Testis (tissue), 3 donors: Measurements from ENCODE around the gene SEC14L5. TPM values are rescaled to one million over a fixed set of nuclear protein-coding genes. Genes with fewer than 3 reads are reported as not detected.

Source experiments
- DNase-seq: peaks from one replicate; pipeline ENCODE4 v3.0.0-alpha.2; 2019
- H3K27ac ChIP-seq, 2 donors: fragments of 200-600 bp; sonication (generic); one replicate each; pipeline ENCODE4 v1.5.1; 2019
- H3K27me3 ChIP-seq: fragments of 200-600 bp; sonication (generic); one replicate; pipeline ENCODE4 v1.5.1; 2019
- H3K36me3 ChIP-seq: fragments of 200-600 bp; sonication (generic); one replicate; pipeline ENCODE4 v1.5.1; 2017; ENCODE audit warnings: low read depth; ENCODE audit errors: missing control alignments
- H3K4me1 ChIP-seq: fragments of 200-600 bp; sonication (generic); one replicate; pipeline ENCODE4 v1.5.1; 2019
- H3K4me3 ChIP-seq, 2 donors: fragments of 200-600 bp; sonication (generic); one replicate each; pipeline ENCODE4 v1.5.1; 2017 to 2019
- H3K9me3 ChIP-seq: fragments of 200-600 bp; sonication (generic); one replicate; pipeline ENCODE4 v1.5.1; 2017
- POLR2A ChIP-seq: fragments of 450-650 bp; IDR thresholded peaks from one replicate; pipeline ENCODE4 v1.6.1; 2017; ENCODE audit warnings: antibody characterized with exemption, mild to moderate bottlenecking, moderate library complexity
- WGBS, 2 donors: methylation state at CpG; one replicate each; pipeline ENCODE4 v1.1.5; 2018; 5-methylcytosine and 5-hydroxymethylcytosine counted together
- intact Hi-C: fragments of 100-400 bp; cut with DNase I; formaldehyde crosslinking; loops from one replicate; pipeline ENCODE4 v1.15.1; 2023; ENCODE audit warnings: low total_unique reads
- polyA plus RNA-seq: library from polyadenylated mRNA; stranded (reverse); fragments of 350-450 nt; fragmentation: Illumina TruSeq; extraction: RNeasy Lipid Tissue Mini Kit (QIAGEN cat#74804); gene quantifications from one replicate; pipeline ENCODE4 v1.2.3, GENCODE V29; 2014; ENCODE audit warnings: low read depth, low replicate concordance; ENCODE audit not compliant: insufficient read depth
- total RNA-seq, 2 donors: library from RNA; depleted of rRNA; stranded (reverse); fragments of >200 nt; gene quantifications; one replicate each; pipeline ENCODE4 v1.2.3, GENCODE V29; 2016
- TF ChIP-seq, protein P1 (sequence below), 3 experiments: fragments of 450-650 bp in 2 of 3; fragments of 200-600 bp in 1 of 3; sonication (generic) in 1 of 3; IDR thresholded peaks; one replicate each; pipeline ENCODE4 v1.5.1; 2016 to 2019; ENCODE audit warnings: antibody characterized with exemption in 3 of 3, mild to moderate bottlenecking in 2 of 3, moderate library complexity in 1 of 3

The SEC14L5 gene
- total and polyA plus RNA-seq, 3 donors from 2014 or later, result 0.73 to 2.9 (median 1.2) TPM

DNA sequence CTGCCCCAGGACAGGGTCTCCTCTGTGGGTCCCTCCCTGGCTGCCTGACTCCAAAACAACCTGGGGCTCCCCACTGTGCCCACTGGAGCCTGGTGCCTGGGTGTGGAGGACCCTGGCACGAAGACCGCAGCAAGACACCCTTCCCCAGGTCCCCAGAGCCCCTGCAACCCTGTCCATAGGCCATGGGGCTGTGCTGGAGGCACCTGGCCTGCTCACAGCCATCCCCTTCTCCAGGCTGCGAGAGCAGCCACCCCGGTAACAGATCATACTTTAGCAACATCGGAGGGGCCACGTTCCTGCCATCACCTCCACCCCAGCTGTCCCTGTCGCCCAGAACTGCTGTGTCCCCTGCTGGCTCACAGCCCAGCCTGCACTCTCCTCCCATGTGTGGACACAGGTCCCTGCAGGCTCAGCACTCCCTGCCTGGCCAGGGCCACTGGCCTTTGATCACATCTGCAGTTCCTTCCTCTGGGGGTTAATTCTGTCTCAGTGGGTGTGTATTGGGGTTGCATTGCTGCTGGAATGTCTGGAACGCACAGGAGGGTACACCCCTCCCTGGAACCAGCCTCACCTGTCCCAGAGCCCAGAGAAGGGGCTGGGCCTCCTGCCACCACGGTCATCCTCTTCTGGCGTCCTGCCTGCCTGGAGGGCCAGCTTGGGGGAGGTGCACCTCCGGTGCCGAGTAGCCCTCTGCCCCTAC lies 33.4 kb upstream of the SEC14L5 start:
- DNase-seq, result no peak
- intact Hi-C loops, result no loop called here
- Histone ChIP-seq H3K4me3 (no peak overlapping the region), H3K27me3 (no peaks in the 10 kb centered on the region), H3K4me1 (no peaks in the 10 kb centered on the region), H3K27ac (no peak overlapping the region), H3K36me3 (no peaks in the 10 kb centered on the region), H3K9me3 (no peaks in the 10 kb centered on the region)
- 52 to 63% methylated on average over 8 to 12 of the region's 12 CpGs for WGBS, 2 donors
- TF ChIP-seq, protein P1, sequence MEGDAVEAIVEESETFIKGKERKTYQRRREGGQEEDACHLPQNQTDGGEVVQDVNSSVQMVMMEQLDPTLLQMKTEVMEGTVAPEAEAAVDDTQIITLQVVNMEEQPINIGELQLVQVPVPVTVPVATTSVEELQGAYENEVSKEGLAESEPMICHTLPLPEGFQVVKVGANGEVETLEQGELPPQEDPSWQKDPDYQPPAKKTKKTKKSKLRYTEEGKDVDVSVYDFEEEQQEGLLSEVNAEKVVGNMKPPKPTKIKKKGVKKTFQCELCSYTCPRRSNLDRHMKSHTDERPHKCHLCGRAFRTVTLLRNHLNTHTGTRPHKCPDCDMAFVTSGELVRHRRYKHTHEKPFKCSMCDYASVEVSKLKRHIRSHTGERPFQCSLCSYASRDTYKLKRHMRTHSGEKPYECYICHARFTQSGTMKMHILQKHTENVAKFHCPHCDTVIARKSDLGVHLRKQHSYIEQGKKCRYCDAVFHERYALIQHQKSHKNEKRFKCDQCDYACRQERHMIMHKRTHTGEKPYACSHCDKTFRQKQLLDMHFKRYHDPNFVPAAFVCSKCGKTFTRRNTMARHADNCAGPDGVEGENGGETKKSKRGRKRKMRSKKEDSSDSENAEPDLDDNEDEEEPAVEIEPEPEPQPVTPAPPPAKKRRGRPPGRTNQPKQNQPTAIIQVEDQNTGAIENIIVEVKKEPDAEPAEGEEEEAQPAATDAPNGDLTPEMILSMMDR (IDR thresholded peaks at IDR 0.05), result no peak
- TF ChIP-seq POLR2A, result no peak

DNA sequence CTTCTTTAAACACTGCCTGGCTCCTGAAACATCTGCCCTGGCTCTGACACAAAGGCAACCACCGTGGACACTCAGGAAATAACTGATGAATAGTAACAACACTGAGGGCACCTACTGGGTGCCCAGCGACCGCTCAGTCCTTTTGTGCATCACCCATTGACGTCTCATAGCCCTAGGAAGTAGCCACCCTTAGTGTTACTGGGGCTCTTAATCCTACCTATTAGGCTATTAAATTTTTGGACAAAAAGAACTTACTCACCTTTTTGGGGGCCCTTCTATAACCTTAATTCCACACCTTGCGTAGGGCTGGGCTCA lies 32.9 kb upstream of the SEC14L5 start:
- Histone ChIP-seq H3K36me3 (no peaks in the 10 kb centered on the region), H3K4me1 (no peaks in the 10 kb centered on the region), H3K9me3 (no peaks in the 10 kb centered on the region), H3K27me3 (no peaks in the 10 kb centered on the region), H3K27ac (no peak overlapping the region), H3K4me3 (no peak overlapping the region)
- no peak for DNase-seq
- intact Hi-C loops, result no loop called here
- 83 to 88% methylated on average over 5 of the region's 5 CpGs for WGBS, 2 donors
- TF ChIP-seq, protein P1 (IDR thresholded peaks at IDR 0.05), result no peak
- no peak for TF ChIP-seq POLR2A

DNA sequence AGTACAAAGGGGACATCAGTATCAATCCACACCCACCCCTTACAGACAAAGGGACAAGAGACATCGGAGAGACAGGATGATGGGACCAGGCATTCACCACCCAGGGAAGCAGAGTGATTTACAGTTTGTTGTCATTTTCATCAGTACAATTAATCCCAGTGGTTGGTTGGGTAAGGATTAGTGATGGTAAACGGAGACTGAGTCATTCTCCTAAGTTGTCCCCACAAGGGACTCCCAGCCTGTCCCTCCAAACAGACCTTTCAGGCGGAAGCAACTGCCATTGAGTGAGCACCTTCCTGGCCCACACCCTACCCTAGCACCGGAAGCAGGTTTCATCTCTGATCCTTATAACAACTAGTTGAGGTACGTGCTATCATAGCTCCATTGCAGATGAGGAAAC lies 32.3 kb upstream of the SEC14L5 start:
- Histone ChIP-seq H3K4me1 (no peaks in the 10 kb centered on the region), H3K36me3 (no peaks in the 10 kb centered on the region), H3K4me3 (no peak overlapping the region), H3K27me3 (no peaks in the 10 kb centered on the region), H3K27ac (no peak overlapping the region), H3K9me3 (no peaks in the 10 kb centered on the region)
- intact Hi-C loops, result no loop called here
- TF ChIP-seq POLR2A, result no peak
- TF ChIP-seq, protein P1 (IDR thresholded peaks at IDR 0.05), result no peak
- no peak for DNase-seq
- 87 to 93% methylated on average over 5 of the region's 5 CpGs for WGBS, 2 donors

DNA sequence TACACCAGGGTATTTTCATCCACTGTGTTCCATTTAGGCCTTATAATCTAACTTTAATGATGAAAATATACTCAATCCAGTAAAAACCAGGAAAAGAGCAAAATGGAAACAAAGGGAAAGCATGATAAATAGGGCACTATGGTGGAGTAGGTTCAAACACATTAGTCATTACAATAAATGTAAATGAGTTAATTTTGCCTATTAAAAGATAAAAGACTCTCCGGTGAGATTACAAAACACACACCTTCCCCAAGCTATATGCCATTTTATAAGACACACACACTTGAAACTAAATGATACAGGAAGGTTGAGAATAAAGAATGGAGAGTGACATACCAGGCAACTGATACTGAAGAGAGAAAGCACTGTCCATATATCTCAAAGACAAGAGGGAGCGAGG lies 31.2 kb upstream of the SEC14L5 start:
- H3K9me3 ChIP-seq, result no peaks in the 10 kb centered on the region
- no peak overlapping the region for H3K27ac ChIP-seq
- WGBS, 2 donors, result 95 to 100% methylated on average over 2 of the region's 2 CpGs
- H3K4me1 ChIP-seq, result no peaks in the 10 kb centered on the region
- H3K27me3 ChIP-seq, result no peaks in the 10 kb centered on the region
- no peak for TF ChIP-seq POLR2A
- TF ChIP-seq, protein P1 (IDR thresholded peaks at IDR 0.05), result no peak
- H3K36me3 ChIP-seq, result no peaks in the 10 kb centered on the region
- H3K4me3 ChIP-seq, result no peak overlapping the region
- DNase-seq, result no peak
- intact Hi-C loops, result no loop called here

DNA sequence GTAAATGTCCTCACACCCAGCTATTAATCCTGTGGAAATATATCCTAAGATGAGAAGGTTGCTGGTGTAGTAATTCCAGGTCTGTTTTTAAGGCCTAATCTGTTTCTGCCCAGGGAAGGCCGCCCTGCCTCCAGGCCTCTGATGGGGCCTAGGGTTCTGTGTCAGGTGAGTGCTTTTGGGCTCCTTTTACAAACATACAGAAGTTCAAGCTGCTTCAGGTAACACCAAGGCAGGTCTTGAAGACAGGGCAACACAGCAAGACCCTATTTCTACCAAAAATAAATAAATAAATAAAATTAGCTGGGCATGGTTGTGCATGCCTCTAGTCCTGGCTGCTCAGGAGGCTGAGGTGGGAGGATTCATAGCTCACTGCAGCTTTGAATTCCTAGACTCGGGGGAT lies 30.5 kb upstream of the SEC14L5 start:
- TF ChIP-seq, protein P1 (IDR thresholded peaks at IDR 0.05), result no peak
- TF ChIP-seq POLR2A, result no peak
- no peak overlapping the region for H3K27ac ChIP-seq
- no peaks in the 10 kb centered on the region for H3K27me3 ChIP-seq
- no peak overlapping the region for H3K4me3 ChIP-seq
- no peak for DNase-seq
- intact Hi-C loops, result no loop called here
- 65 to 67% methylated on average over 2 of the region's 2 CpGs for WGBS, 2 donors
- no peaks in the 10 kb centered on the region for H3K9me3 ChIP-seq
- H3K4me1 ChIP-seq, result no peaks in the 10 kb centered on the region
- H3K36me3 ChIP-seq, result no peaks in the 10 kb centered on the region
